ENCODE measurements around the gene RHBDF2. TPM values are rescaled to one million over a fixed set of nuclear protein-coding genes. Genes with fewer than 3 reads are reported as not detected.

RHBDF2 gene
- total and polyA plus RNA-seq, 2 donors (not counting 3 experiments of a cell fraction or from before 2014, with no cell fraction given), result 25.5 to 38.5 TPM

DNA sequence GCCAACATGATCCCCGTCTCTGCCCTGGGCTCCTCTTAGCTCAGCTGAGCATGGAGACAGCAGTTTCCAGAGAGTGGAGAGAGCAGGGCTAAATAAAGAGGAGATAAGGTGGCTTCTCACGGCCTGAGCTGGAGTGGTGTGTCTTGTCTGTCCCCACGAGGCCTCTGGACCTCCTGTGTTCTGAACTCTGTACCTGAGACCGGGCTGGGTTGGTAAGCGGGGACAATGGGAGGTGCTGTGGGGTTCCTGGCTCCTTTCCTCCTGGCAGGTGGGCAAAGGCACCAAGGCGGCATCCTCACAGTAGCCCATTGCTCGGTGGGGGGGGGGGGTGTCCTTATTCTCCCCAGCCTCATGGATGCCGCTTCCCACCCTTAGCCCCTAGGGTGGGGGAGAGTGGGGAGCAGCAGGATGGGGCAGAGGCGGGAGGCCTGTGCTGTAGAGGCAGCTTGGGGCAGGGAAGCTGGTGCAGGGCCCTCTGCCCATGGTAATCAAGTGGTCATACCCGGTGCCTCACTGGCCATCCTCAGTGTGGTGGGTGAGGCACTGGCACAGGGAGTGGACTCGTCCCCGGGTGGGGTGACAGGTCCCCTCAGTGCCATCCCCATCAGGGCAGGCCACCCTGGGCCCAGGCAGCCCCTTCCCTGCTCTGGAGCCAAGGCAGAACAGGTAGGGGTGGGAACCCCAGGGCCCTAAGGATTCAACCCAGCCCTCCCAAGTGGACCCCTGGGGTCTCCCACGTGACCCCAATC is 31.1 kb downstream of the RHBDF2 start:
- DNase-seq (ENCODE audit: low read depth, low spot score) (no peak), FAIRE-seq (no peak)
- ChIA-PET CTCF (no interaction called here), POLR2A (no interaction called here)
- no peak overlapping the region for H3K4me2 ChIP-seq (ENCODE audit: insufficient read depth, low read length)
- no peaks in the 10 kb centered on the region for H3K9me3 ChIP-seq (replicated peaks; ENCODE audit: control insufficient read depth, insufficient read depth, low read length)
- dilution Hi-C loops (cut with MboI; ENCODE audit: extremely low pct_ligation_motif_present, low sequenced_read_pairs), result no loop called here
- H3K36me3 ChIP-seq (ENCODE audit: control insufficient read depth in 2 of 2, extremely low read depth in 1 of 2, insufficient read depth in 2 of 2, low read length in 2 of 2), result peaks cover 0 to 11% of the 10 kb centered on the region in 2 experiments
- no peak overlapping the region for H3K9ac ChIP-seq (replicated peaks; ENCODE audit: extremely low read depth, insufficient read depth, low read length)
- H2AFZ ChIP-seq (ENCODE audit: low read depth, low read length), result no peak overlapping the region
- no peaks in the 10 kb centered on the region for H3K9me1 ChIP-seq (replicated peaks; ENCODE audit: control insufficient read depth, extremely low read depth, insufficient read depth, low read length)
- H3K79me2 ChIP-seq (ENCODE audit: control insufficient read depth, insufficient read depth, low read length), result no peaks in the 10 kb centered on the region
- TF ChIP-seq, protein P1, sequence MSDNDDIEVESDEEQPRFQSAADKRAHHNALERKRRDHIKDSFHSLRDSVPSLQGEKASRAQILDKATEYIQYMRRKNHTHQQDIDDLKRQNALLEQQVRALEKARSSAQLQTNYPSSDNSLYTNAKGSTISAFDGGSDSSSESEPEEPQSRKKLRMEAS (IDR thresholded peaks at IDR 0.05; ENCODE audit: insufficient read depth, insufficient read length), result no peak
- TF ChIP-seq POLR2AphosphoS5 (IDR thresholded peaks at IDR 0.05; ENCODE audit: insufficient read depth, low read depth, low read length) (no peak), JUN (IDR thresholded peaks at IDR 0.05; ENCODE audit: borderline replicate concordance, insufficient read depth, insufficient read length, low read depth) (no peak), GATA2 (IDR thresholded peaks at IDR 0.05; ENCODE audit: insufficient read depth, insufficient read length, low read depth, low read length) (no peak), FOS (IDR thresholded peaks at IDR 0.05; ENCODE audit: borderline replicate concordance, insufficient read depth, low read length) (no peak), POLR2A (IDR thresholded peaks at IDR 0.05; ENCODE audit: low read depth, low read length) (no peak), EZH2 (IDR thresholded peaks at IDR 0.05; ENCODE audit: borderline replicate concordance, low read depth, low read length, severe bottlenecking) (no peak), MYC (IDR thresholded peaks at IDR 0.05; ENCODE audit: low read depth, low read length) (no peak)
- TF ChIP-seq, protein P2, sequence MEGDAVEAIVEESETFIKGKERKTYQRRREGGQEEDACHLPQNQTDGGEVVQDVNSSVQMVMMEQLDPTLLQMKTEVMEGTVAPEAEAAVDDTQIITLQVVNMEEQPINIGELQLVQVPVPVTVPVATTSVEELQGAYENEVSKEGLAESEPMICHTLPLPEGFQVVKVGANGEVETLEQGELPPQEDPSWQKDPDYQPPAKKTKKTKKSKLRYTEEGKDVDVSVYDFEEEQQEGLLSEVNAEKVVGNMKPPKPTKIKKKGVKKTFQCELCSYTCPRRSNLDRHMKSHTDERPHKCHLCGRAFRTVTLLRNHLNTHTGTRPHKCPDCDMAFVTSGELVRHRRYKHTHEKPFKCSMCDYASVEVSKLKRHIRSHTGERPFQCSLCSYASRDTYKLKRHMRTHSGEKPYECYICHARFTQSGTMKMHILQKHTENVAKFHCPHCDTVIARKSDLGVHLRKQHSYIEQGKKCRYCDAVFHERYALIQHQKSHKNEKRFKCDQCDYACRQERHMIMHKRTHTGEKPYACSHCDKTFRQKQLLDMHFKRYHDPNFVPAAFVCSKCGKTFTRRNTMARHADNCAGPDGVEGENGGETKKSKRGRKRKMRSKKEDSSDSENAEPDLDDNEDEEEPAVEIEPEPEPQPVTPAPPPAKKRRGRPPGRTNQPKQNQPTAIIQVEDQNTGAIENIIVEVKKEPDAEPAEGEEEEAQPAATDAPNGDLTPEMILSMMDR (IDR thresholded peaks at IDR 0.05; ENCODE audit: extremely low read depth in 1 of 2, insufficient read depth in 1 of 2, low read depth in 1 of 2, low read length in 2 of 2), result no peak
- intact Hi-C loops (cut with micrococcal nuclease), result no loop called here
- no peak overlapping the region for H3K4me3 ChIP-seq (replicated peaks in 1 of 3; ENCODE audit: insufficient read depth in 1 of 3, low read depth in 1 of 3, low read length in 3 of 3)
- H3K4me1 ChIP-seq (ENCODE audit: control insufficient read depth, extremely low read depth, insufficient read depth, low read length), result no peaks in the 10 kb centered on the region
- H3K27me3 ChIP-seq (ENCODE audit: control insufficient read depth in 2 of 2, insufficient read depth in 2 of 2, low read length in 2 of 2), result no peaks in the 10 kb centered on the region
- BruUV-seq (replicated peaks), result no TSS peak
- no peaks in the 10 kb centered on the region for H4K20me1 ChIP-seq (replicated peaks; ENCODE audit: control insufficient read depth, extremely low read depth, insufficient read depth, low read length)
- no peak overlapping the region for H3K27ac ChIP-seq (ENCODE audit: insufficient read depth, low read depth, low read length)
